ENCODE data around the gene DDB1. TPM values are rescaled to one million over a fixed set of nuclear protein-coding genes. Genes with fewer than 3 reads are reported as not detected.

Gene DDB1
- polyA plus RNA-seq = 100 to 1,000 TPM in 1 of 3 donors, 10 to 100 TPM in 2; 52.2 to 107 (median 87.7) TPM

- WGBS, 3 donors = 0% methylated on average over 63 to 80 of the region's 81 CpGs
- H3K27ac ChIP-seq (ENCODE audit: low read depth, low read length) = no peak within 1 kb of the TSS
Observed at GRCh38 chr11:61332797-61333549, at the start of gene DDB1, which contains the start of gene TKFC. Gene DDB1 (minus strand): TSS chr11:61333105. CDS start chr11:61332968, 137 bp downstream. Gene TKFC (plus strand): TSS chr11:61333228. CDS start chr11:61334729, 1,501 bp downstream.

DNA sequence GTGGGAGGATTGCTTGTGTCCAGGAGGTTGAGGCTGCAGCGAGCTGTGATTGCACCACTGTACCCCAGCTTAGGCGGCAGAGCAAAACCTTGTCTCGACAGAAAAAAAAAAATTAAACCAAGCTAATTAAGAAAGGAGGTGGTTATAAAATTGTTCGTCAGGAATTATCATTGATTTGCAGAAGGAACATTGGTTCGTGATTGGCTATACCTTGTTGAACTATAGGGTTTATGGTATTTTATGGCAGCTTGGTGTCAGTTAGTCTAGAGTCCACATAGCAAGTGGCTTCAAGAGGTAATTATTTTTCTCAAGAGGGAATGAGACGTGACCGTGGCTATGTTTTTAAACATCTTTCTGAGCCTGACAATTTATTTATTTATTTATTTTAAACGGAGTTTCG, 48.0 kb upstream of the DDB1 start:
- 91 to 95% (median 94%) methylated on average over 9 of the region's 9 CpGs for WGBS, 3 donors
- H3K27ac ChIP-seq (ENCODE audit: low read depth, low read length) = no peak overlapping the region

- 64 to 94% (median 66%) methylated on average over 5 of the region's 5 CpGs for WGBS, 3 donors
- no peak overlapping the region for H3K27ac ChIP-seq (ENCODE audit: low read depth, low read length)
Observed at GRCh38 chr11:61378713-61379313, 45.9 kb upstream of the DDB1 start.

GRCh38 chr11:61377461-61378160, 44.7 kb upstream of the DDB1 start:
- no peak overlapping the region for H3K27ac ChIP-seq (ENCODE audit: low read depth, low read length)
- 89 to 95% (median 91%) methylated on average over 6 of the region's 6 CpGs for WGBS, 3 donors

DNA sequence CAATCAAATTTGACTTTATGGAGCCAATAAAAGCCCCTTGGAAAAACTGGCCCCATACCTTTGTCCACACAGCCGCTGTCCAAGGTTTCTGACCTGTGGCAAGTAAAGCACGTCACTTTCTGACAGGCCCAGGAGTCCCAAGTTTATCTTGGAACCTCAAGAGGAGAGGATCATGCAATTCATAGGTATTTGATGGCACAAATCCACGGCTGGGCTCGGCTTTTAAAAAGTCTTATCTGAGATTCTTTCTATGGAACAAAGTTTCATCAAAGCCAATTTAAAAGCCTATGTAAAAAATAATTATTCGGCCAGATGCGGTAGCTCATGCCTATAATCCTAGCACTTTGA, 42.8 kb upstream of the DDB1 start:
- H3K27ac ChIP-seq (ENCODE audit: low read depth, low read length) = no peak overlapping the region
- 77 to 90% (median 89%) methylated on average over 6 of the region's 6 CpGs for WGBS, 3 donors

- H3K27ac ChIP-seq (ENCODE audit: low read depth, low read length) = no peak overlapping the region
- 83 to 90% (median 90%) methylated on average over 8 of the region's 8 CpGs for WGBS, 3 donors
Observed at GRCh38 chr11:61372659-61373420, 39.9 kb upstream of the DDB1 start.

DNA sequence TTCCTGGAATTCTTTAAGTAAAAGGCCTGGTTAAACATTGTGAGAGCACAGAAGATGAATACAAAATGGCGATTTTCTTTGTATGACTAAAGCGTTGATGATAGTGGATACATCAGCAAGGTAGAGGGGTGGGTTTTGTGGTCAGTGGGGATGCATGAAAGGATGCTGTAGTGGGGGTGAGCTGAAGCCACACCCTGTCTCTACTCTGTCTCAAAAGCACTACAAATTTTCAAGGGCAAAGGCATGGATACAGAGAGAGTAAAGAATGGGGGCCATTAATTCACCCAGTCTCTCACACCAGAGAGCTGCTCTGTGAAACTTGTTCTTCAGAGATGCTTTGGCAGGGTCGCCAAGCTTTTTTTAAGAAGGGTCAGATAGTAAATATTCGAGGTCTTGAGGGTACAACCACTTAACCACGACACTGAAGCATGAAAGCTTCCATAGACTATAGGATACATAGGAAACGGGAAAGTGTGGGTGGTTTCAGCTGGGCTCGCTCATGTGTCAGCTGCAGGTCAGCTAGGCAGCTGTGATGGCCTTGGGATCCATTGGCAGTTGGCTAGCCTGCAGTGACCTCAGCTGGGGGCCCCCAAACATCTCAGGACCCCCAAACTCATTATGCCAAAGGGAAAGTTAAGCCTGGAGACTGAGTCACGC, 37.6 kb upstream of the DDB1 start:
- no peak overlapping the region for H3K27ac ChIP-seq (ENCODE audit: low read depth, low read length)
- WGBS, 3 donors = 89 to 96% (median 91%) methylated on average over 8 of the region's 8 CpGs

GRCh38 chr11:61369372-61370348, 36.8 kb upstream of the DDB1 start:
- WGBS, 3 donors = 56 to 72% (median 64%) methylated on average over 9 of the region's 9 CpGs
- no peak overlapping the region for H3K27ac ChIP-seq (ENCODE audit: low read depth, low read length)

GRCh38 chr11:61368646-61369045, 35.7 kb upstream of the DDB1 start:
- WGBS, 3 donors = 80 to 86% (median 81%) methylated on average over 7 of the region's 7 CpGs
- H3K27ac ChIP-seq (ENCODE audit: low read depth, low read length) = no peak overlapping the region

GRCh38 chr11:61367406-61367805, 34.5 kb upstream of the DDB1 start:
- no peak overlapping the region for H3K27ac ChIP-seq (ENCODE audit: low read depth, low read length)
- 69 to 78% (median 76%) methylated on average over 6 of the region's 6 CpGs for WGBS, 3 donors

- no peak overlapping the region for H3K27ac ChIP-seq (ENCODE audit: low read depth, low read length)
- 83 to 89% (median 88%) methylated on average over 5 of the region's 5 CpGs for WGBS, 3 donors
Observed at GRCh38 chr11:61364012-61364675, 31.2 kb upstream of the DDB1 start.

DNA sequence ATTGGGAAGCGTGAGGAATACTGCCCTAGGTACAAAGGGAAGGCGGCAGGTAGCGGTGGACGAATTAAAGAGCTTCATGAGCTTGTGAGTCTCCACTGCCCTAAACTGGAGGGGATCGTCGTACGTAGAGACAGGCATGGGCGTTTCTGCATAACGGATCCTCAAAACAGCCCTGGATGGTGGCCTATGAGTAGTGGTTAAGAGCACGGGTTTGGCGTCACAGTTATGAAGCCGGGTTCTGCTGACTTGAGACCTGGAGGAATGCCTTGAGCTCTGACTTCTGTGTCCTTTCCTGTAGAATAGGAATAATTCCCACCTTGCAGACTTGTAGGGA, 29.6 kb upstream of the DDB1 start:
- no peak overlapping the region for H3K27ac ChIP-seq (ENCODE audit: low read depth, low read length)
- 0 to 1% (median 0%) methylated on average over 12 of the region's 12 CpGs for WGBS, 3 donors

- H3K27ac ChIP-seq (ENCODE audit: low read depth, low read length) = peak within 1 kb of the TSS; percentile 10
- 0 to 1% (median 0%) methylated on average over 63 of the region's 63 CpGs for WGBS, 3 donors
Observed at GRCh38 chr11:61361741-61362541, 29.0 kb upstream of the DDB1 start, which contains the start of the genes CYB561A3 and TMEM138. Gene CYB561A3 (minus strand): TSS chr11:61361882. CDS start chr11:61356713, 5,169 bp downstream. Gene TMEM138 (plus strand): TSS chr11:61362374. CDS start chr11:61364391, 2,017 bp downstream.

- WGBS, 3 donors = 2 to 4% (median 2%) methylated on average over 22 of the region's 22 CpGs
Observed at GRCh38 chr11:61361237-61361740, 28.4 kb upstream of the DDB1 start.

DNA sequence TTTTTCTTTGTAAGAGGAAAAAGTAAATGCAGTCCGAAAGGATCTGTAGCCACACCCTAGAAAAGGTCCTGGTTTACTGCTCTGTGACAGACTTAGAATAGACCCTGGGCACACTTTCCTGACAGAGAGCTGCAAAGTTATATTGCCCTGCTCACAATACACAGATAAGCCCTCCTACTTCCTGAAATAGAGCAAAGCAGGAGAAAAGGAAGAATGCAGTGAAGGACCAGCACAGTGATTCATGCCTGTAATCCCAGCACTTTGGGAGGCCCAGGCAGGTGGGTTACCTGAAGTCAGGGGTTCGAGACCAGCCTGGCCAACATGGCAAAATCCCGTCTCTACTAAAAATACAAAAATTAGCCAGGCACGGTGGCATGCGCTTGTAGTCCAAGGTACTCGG, 26.6 kb upstream of the DDB1 start:
- no peak overlapping the region for H3K27ac ChIP-seq (ENCODE audit: low read depth, low read length)
- WGBS, 3 donors = 85 to 90% (median 87%) methylated on average over 6 of the region's 6 CpGs

More at GRCh38 chr11:61361237-61361740, 28.4 kb upstream of the DDB1 start:
- H3K27ac ChIP-seq (ENCODE audit: low read depth, low read length) = no peak overlapping the region

- no peak overlapping the region for H3K27ac ChIP-seq (ENCODE audit: low read depth, low read length)
- 96 to 98% (median 96%) methylated on average over 11 of the region's 11 CpGs for WGBS, 3 donors
Observed at GRCh38 chr11:61358566-61358965, 25.7 kb upstream of the DDB1 start.

Data from adipose tissue (tissue), 3 donors.